ENCODE results near the gene DEPDC1B.

DNA sequence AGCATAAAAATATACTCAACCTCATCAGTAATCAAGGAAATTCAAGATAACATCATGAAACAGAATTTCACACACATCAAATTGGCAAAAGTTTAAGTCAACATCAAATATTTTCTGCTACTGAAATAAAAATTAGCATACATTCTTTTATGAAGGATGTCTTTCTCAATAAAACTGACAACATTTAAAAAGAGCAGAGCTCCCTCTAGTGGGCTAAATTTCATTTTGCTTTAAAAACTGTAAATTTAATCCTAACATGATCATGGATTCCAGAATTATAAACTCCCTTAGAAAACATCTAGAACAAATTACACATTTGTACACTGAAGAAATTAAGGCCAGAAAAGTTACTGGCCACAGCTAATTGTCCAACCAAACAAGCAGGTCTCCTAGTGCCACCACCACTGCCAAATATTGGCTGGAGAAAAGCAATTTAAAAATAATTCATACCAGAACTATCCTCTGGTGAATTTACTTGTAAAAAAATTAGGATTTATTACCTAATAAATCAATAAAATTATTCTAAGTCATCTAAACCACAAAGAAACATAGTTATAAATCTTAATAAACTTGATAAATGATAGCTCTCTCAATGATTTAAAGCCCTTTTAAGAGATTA is 31.2 kb downstream of the DEPDC1B start:
- TF ChIP-seq, protein P1, sequence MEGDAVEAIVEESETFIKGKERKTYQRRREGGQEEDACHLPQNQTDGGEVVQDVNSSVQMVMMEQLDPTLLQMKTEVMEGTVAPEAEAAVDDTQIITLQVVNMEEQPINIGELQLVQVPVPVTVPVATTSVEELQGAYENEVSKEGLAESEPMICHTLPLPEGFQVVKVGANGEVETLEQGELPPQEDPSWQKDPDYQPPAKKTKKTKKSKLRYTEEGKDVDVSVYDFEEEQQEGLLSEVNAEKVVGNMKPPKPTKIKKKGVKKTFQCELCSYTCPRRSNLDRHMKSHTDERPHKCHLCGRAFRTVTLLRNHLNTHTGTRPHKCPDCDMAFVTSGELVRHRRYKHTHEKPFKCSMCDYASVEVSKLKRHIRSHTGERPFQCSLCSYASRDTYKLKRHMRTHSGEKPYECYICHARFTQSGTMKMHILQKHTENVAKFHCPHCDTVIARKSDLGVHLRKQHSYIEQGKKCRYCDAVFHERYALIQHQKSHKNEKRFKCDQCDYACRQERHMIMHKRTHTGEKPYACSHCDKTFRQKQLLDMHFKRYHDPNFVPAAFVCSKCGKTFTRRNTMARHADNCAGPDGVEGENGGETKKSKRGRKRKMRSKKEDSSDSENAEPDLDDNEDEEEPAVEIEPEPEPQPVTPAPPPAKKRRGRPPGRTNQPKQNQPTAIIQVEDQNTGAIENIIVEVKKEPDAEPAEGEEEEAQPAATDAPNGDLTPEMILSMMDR (conservative IDR thresholded peaks at IDR 0.05 in 1 of 2, IDR thresholded peaks at IDR 0.05 in 1 of 2; ENCODE audit: extremely low read depth in 1 of 2, insufficient read depth in 1 of 2, low read depth in 1 of 2, low read length in 2 of 2): peak; percentile 51 to 61
- TF ChIP-seq EZH2 (IDR thresholded peaks at IDR 0.05; ENCODE audit: borderline replicate concordance, low read length): no peak
